HUDEP-2 (cell line): Measurements from ENCODE around the gene LRP1.

Experiments
- DNase-seq, 76 experiments: peaks; one replicate each; lab custom pipeline; 2025; ENCODE audit not compliant: unreplicated experiment in 76 of 76; lab: John Stamatoyannopoulos, UW

The LRP1 gene

DNA sequence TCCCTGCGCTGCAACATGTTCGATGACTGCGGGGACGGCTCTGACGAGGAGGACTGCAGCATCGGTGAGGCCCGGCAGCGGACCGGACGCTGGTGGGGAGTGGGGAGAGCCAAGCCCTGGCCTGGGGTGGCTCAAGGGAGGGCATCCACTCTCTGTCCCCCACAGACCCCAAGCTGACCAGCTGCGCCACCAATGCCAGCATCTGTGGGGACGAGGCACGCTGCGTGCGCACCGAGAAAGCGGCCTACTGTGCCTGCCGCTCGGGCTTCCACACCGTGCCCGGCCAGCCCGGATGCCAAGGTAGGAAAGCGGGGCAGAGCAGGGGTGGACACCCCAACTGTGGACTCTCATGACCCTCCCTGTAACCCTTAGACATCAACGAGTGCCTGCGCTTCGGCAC lies 76.9 kb downstream of the LRP1 start:
- no peak for DNase-seq

DNA sequence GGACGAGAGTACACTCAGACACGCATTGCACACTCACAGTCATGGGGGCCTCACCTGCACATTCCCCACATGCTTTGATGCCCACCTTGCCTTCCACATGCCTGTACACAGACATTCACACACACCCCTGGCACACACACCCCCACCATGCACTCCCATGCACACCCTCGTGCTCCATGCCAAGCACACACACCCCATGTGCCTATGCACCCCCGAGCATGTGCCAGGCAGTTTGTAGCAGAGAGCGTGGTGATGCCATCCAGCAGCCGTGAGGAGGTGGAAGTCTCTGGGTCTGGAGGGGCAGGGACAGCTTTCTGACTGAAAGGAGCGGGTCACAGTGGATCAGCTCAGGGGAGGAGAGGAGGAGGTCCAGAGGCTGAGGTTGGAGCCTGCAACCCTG lies 77.6 kb downstream of the LRP1 start:
- DNase-seq, result no peak

DNA sequence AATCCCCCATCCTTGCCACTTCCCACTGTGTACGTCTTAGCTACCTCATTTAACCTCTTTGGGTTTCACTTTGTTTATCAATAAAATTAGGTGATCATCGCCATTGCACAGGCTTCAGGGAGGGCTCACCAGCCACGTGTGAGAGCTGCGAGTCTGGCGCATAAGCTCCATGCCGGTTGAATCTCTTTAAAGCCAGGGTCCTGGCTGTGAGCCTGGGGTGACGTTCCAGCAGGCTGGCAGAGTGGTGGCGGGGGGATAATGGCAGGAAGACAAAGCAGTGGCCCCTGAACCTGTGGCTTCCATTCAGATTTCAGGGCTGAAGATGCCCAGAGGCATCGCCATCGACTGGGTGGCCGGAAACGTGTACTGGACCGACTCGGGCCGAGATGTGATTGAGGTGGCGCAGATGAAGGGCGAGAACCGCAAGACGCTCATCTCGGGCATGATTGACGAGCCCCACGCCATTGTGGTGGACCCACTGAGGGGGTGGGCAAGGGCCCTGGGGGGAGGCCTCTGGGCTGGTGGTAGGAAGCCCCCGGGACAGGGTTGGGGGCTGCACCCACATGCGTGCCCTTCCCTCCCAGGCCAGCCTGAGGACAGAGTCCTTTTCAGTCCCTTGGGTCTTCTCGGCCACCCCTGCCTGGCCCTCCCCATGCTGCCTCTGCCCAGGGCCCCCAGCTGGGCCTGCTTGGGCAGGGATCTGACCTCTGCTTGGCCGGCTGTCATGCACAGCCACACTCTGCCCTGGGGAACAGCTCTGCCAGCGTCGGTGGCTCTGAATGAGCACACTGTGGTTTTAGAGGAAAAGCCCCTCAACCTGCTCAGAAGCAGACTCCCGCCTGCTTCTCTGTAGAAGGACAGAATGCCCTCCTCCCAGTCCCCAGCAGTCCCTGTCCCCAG lies 79.7 kb downstream of the LRP1 start:
- DNase-seq, result no peak

DNA sequence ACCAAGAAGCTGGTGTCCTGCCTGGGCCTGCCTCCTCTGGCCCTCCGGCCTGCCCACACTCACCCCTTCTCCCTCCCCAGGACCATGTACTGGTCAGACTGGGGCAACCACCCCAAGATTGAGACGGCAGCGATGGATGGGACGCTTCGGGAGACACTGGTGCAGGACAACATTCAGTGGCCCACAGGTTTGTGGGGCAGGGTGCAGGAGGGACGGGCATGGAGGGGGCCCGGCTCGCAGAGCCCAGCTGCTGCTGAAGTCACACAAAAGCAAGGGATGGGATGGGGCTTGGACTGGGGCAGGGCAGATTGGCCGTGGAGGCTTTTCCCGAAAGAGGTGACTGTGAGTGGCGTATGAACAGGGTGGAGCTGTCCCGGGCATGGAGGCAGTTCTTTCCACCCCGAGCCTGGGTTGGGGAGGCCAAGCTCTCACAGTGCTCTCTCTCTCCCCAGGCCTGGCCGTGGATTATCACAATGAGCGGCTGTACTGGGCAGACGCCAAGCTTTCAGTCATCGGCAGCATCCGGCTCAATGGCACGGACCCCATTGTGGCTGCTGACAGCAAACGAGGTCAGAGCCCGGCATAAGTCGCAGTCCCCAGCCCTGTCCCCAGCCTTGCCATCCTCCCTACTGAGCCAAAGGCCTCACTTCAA lies 80.5 kb downstream of the LRP1 start:
- DNase-seq, result peak in 3 of 76 experiments; percentile 31 to 41 (median 35)

GRCh38 chr12:57209916-57210315 lies 81.6 kb downstream of the LRP1 start:
- no peak for DNase-seq

- no peak for DNase-seq
These were observed 82.2 kb downstream of the LRP1 start for GRCh38 chr12:57210461-57210860.

DNA sequence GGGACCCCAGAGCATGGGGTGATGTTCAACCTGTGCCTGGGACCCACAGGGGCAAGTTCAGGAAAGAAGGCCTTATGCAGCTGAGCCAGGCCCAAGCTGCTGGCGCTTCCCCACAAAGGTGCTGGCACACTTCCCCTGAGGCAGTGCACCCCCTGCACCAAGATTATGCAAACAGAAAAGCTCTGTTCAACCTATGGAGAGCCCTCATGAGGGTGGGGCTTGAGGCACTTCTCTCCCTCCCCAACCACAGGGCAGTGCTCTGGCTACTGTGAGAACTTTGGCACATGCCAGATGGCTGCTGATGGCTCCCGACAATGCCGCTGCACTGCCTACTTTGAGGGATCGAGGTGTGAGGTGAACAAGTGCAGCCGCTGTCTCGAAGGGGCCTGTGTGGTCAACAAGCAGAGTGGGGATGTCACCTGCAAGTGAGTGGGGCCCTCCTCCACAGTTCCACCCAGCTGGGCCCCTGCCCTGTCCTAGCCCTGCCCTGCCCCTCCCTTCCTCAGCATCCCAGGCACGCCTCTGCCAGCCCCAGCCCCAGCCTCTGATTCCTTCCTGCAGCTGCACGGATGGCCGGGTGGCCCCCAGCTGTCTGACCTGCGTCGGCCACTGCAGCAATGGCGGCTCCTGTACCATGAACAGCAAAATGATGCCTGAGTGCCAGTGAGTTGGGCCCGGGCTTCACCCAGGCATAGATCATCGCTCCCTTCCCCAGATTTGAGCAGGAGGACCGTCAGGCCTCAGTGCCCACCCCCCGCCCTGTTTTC lies 82.8 kb downstream of the LRP1 start:
- no peak for DNase-seq

GRCh38 chr12:57211791-57212700 lies 83.8 kb downstream of the LRP1 start:
- no peak for DNase-seq

- DNase-seq, result no peak
These were observed 84.4 kb downstream of the LRP1 start for GRCh38 chr12:57212701-57213057.

DNA sequence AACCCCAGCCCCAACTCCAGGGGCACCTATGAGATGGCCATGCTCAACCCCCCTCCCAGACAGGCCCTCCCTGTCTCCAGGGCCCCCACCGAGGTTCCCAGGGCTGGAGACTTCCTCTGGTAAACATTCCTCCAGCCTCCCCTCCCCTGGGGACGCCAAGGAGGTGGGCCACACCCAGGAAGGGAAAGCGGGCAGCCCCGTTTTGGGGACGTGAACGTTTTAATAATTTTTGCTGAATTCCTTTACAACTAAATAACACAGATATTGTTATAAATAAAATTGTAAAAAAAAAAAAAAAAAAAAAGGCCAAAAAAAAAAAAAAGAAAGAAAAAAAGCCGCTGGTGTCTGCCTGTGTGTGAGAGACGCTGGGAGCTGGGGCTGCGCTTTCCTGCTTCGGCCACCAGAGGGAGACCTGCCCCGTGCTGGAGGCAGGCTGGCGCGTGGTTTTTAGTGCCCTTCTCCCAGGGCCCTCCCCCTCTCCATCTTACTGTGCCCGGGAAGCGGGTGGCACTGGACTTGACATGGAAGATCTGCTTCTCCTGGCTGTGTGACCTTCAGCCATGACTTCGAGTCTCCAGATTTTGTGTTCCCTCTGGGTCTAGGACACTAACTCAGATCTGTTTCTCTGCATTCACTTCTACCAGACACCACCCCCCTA lies 84.9 kb downstream of the LRP1 start:
- DNase-seq, result peak in 68 of 76 experiments; percentile 4 to 82 (median 60)

DNA sequence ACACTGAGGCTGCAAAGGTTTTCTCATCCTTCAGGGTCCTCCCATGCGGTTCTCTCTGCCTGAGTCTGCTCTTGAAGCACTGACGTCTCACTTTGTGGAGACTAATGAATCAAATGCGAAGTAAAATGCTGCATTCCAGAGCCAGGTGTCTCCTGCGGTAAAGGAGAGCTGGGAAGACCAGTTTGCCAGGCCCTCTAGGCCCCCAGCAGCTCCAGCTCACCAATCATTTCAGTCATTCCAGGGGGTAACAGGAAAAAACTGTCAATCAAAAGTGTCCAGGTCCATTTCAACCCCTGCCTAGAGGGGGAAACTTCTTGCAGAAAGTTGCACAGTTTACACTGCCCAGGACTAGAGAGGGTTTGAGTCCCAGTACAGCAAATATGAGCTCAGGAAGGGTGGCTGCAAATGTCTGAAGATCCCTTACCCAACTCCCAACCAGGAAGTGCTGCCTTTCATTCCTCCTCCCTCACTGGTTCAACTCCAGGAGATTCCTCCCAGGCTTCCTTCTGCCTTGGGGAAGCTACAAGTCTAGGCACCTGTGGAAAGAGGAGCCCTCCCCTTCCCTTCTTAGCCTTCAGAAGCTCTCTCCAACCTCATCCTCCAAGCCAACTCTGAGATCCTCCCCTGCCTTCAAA lies 85.6 kb downstream of the LRP1 start:
- peak in 1 of 76 experiments; percentile 30 for DNase-seq

DNA sequence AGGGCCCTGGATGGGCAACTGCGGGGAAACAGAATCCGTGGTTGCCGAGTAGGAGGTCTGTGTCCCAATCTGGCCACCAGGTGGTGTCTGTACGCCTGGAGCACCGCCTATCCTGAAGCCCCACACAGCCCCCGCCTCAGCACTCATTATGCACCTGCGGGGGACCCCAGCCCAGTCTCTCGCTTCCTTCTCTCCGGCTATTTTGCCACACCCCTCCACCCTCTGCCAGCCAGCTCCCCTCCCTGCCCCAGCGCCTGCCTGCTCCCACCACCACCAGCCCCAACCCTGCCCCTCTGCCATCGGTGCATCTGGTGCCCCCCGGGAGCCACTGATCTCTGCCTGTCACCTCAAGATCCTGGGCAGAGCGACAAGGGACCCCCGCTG lies 86.1 kb downstream of the LRP1 start:
- DNase-seq, result peak in 40 of 76 experiments; percentile 8 to 61 (median 36)

GRCh38 chr12:57215065-57215464 lies 86.8 kb downstream of the LRP1 start:
- no peak for DNase-seq

DNA sequence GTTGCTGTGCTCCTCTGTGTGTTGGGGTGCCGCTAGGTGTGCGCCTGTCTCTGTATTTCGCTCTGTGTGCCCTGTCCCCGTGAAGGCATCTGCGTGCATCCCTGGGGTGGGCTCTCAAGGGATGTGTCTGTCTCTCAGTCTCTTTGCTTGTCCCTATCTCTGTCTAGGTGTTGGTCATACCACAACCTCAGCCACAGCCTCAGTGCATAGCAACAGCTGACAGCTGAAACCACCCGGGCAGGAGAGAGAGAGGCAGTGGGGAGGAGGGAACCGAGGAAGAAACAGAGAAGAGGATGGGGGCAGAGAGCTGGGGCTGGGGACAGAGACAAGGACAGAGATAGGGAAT lies 87.4 kb downstream of the LRP1 start:
- no peak for DNase-seq

DNA sequence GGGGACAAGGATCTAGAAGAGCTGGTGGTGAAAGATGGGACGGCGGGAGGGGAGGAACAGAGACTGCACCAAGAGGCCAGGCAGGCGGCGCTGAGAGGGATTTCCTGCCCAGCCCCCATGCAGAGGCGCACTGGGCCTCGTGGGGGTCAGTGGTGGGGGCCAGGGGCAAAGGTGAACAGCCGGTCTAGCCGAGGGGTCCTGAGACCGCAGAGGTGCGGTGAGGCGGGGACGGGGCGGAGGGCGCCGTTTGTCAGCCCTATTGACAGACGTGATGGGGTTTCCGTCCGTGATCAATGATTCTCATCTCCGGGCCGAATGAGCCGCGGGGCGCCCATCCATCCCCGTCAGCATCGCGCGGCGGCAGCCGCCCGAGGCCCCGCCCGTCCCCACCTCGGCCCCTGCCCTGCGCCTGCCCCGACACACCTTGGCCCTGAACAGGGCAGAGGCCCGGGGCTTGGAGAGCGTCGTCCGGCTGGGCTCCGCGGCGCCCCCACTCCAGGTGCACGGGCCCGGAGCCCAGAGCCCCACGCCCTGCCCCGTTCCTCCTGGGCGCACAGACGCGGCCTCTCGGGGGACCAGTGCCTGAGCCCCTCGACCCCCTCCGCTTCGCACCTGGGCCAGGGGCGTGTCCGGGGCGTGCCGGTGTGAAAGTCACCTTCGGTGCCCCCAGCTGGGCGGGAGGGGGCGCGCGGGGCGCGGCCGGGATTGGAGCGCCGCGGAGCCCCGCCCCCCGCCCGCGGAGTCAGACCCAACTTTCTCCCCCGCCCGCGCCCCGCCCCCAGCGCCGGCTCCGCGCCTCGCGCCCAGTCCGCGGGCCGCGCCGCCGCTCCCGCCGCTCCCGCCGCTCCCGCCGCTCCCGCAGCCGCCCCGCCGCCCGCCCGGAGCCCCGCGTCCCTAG lies 88.0 kb downstream of the LRP1 start, which contains the start of gene NXPH4:
NXPH4 (plus strand) TSS at position 781 of the 898 bp plus-strand sequence. CDS start 176 bp downstream, outside the sequence.
- peak in 5 of 76 experiments; percentile 22 to 28 (median 25) for DNase-seq

DNA sequence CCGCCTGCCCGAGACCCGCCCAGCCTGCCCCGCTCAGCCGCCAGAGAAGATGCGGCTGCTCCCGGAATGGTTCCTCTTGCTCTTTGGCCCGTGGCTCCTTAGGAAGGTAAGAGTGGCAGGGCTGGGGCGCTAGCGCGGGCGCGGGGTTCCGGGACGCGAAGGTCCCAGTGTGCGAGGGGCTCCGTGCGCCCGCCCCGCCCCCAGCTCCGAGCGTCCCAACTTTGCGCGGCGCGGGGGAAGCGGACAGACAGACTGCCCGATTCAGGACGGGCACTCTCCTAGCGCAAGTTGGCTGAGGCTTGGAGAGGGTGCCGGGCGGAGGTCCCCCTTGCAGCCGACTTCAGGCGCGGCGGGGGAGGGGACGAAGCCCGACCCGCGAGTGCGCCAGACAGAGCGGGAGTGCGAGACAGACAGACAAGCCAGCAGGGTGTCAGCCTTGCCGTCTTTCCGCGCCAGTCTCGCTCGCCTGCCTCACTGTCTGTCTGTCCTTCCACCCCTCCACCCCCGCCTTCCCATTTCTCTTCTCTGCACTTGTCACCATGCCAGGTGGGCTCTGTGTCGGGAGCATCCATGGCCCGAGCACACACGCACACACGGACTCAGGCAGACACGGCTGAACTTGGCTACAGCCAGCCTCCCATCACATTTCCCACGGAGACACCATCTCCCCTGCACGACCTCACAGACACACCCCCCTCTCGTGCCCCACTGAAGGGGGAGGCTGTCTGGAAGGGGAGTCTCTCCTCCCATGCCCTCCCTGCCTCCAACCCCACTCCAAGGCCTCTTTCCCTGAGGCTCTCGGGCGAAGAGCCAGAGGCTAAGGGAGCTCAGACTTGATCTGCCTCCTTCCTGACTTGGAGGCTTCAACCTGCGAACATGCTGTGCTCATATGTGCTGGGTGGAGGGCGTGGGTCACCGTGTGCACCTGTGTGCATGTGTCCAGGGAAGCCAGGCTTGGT lies 88.9 kb downstream of the LRP1 start:
- DNase-seq, result peak in 2 of 76 experiments; percentile 34 to 58
